ENCODE data around the gene PCF11.

DNA sequence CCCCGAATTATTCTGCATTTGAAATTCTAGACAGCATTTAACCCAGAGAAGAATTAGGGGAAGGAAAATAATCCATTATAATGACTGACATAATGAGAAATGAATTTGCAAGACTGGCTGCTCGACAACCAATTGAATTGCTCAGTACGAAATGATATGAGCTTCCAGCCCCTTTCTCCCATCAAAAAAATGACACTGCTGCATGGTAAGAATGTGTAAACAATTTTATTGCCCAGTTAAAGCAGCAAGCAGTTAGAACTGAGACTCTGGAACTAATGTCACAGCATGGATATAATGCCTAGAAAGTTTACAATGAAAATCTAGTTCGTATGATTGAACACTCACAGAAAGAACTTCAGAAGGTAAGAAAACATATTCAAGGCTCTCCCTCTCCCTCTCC lies 24.7 kb upstream of the PCF11 start:
- TF ChIP-seq ZNF274 (IDR thresholded peaks at IDR 0.05; ENCODE audit: low read depth, low read length) = no peak
- no peak for TF ChIP-seq SUZ12 (IDR thresholded peaks at IDR 0.05; ENCODE audit: extremely low read depth, insufficient read depth, insufficient read length)

Data from NT2/D1 (cell line).